Liver (tissue), 3 donors: ENCODE measurements around the gene DNAJB11.
"Not testable (repeated sequence)": the region's sequence is repeated elsewhere in the genome, so short reads cannot be mapped to it uniquely, and the experiment has no call there.

ENCODE experiments used
- ATF3 ChIP-seq: IDR thresholded peaks from 2 replicates; pipeline ENCODE4 v1.6.1; 2016; ENCODE audit warnings: antibody characterized with exemption
- CTCF ChIP-seq: fragments of 150-350 bp; IDR thresholded peaks from 2 replicates; pipeline ENCODE4 v1.5.1; 2017; ENCODE audit warnings: improper control_type of control experiment, low read depth, low read length; ENCODE audit not compliant: missing input control
- GABPA ChIP-seq, 2 donors: IDR thresholded peaks in 1 of 2; conservative IDR thresholded peaks in 1 of 2; 2 replicates each; pipeline ENCODE4 v1.6.1; 2016; ENCODE audit warnings: antibody characterized with exemption in 2 of 2, mild to moderate bottlenecking in 1 of 2, moderate library complexity in 1 of 2
- JUND ChIP-seq, 2 donors: IDR thresholded peaks; 2 replicates each; pipeline ENCODE4 v1.6.1; 2016; ENCODE audit warnings: antibody characterized with exemption in 2 of 2
- MAX ChIP-seq: IDR thresholded peaks from 2 replicates; pipeline ENCODE4 v1.6.1; 2016; ENCODE audit warnings: antibody characterized with exemption
- NR2F2 ChIP-seq: IDR thresholded peaks from 2 replicates; pipeline ENCODE4 v1.6.1; 2016; ENCODE audit warnings: antibody characterized with exemption
- RAD21 ChIP-seq, 2 donors: IDR thresholded peaks; 2 replicates each; pipeline ENCODE4 v1.6.1; 2016; ENCODE audit warnings: antibody characterized with exemption in 2 of 2, mild to moderate bottlenecking in 2 of 2
- REST ChIP-seq: IDR thresholded peaks from 2 replicates; pipeline ENCODE4 v1.6.1; 2016; ENCODE audit warnings: antibody characterized with exemption, mild to moderate bottlenecking
- SP1 ChIP-seq: IDR thresholded peaks from 2 replicates; pipeline ENCODE4 v1.6.1; 2018; ENCODE audit warnings: antibody characterized with exemption, mild to moderate bottlenecking
- TAF1 ChIP-seq: conservative IDR thresholded peaks from 2 replicates; pipeline ENCODE4 v1.6.1; 2016; ENCODE audit warnings: antibody characterized with exemption, mild to moderate bottlenecking
- ZBTB33 ChIP-seq: IDR thresholded peaks from 2 replicates; pipeline ENCODE4 v1.6.1; 2016; ENCODE audit warnings: antibody characterized with exemption
- donor health status: healthy.
- donor health status: healthy.

- TF ChIP-seq CTCF; GABPA (IDR thresholded peaks at IDR 0.05 in 1 of 2, conservative IDR thresholded peaks at IDR 0.05 in 1 of 2): not testable (repeated sequence)
- TF ChIP-seq ZBTB33: peak; percentile 68
- peak; percentile 84 for TF ChIP-seq REST
- TF ChIP-seq MAX: peak; percentile 50
- peak; percentile 40 to 76 for TF ChIP-seq JUND (IDR thresholded peaks at IDR 0.05)
- TF ChIP-seq SP1: peak; percentile 92
- peak; percentile 78 for TF ChIP-seq TAF1
- TF ChIP-seq NR2F2: peak; percentile 89
- TF ChIP-seq RAD21 (IDR thresholded peaks at IDR 0.05): peak; percentile 64 to 77
- TF ChIP-seq ATF3: peak; percentile 88
Observed at GRCh38 chr3:186634207-186634606, 63.7 kb downstream of the DNAJB11 start.
